ENCODE data around the gene SLC37A1. TPM values are rescaled to one million over a fixed set of nuclear protein-coding genes. Genes with fewer than 3 reads are reported as not detected.

SLC37A1 gene
- total RNA-seq, 1 donor from 2014 or later = 4.8 TPM

- DNase-seq (ENCODE audit: low spot score) = peak; percentile 62
- Mint-ChIP-seq H3K36me3 (ENCODE audit: low read depth) (peaks cover 13% of the 10 kb centered on the region), H3K4me1 (ENCODE audit: low read depth) (no peaks in the 10 kb centered on the region)
Measured at GRCh38 chr21:42562816-42563215, 49.2 kb downstream of the SLC37A1 start.

GRCh38 chr21:42563261-42563660 is 49.6 kb downstream of the SLC37A1 start:
- Mint-ChIP-seq H3K27ac (ENCODE audit: unreplicated experiment) (no peak overlapping the region), H3K4me3 (ENCODE audit: unreplicated experiment) (no peak overlapping the region), H3K36me3 (ENCODE audit: low read depth) (peaks cover 13% of the 10 kb centered on the region), H3K4me1 (ENCODE audit: low read depth) (no peaks in the 10 kb centered on the region), H3K9me3 (ENCODE audit: low read depth) (no peaks in the 10 kb centered on the region), H3K27me3 (ENCODE audit: low read depth) (no peaks in the 10 kb centered on the region)
- no peak for TF ChIP-seq CTCF (IDR thresholded peaks at IDR 0.05)
- peak; percentile 63 for DNase-seq (ENCODE audit: low spot score)

More at GRCh38 chr21:42562816-42563215, 49.2 kb downstream of the SLC37A1 start:
- no peak for TF ChIP-seq CTCF (IDR thresholded peaks at IDR 0.05)
- H3K4me3 Mint-ChIP-seq (ENCODE audit: unreplicated experiment) = no peak overlapping the region
- H3K9me3 Mint-ChIP-seq (ENCODE audit: low read depth) = no peaks in the 10 kb centered on the region
- no peak overlapping the region for H3K27ac Mint-ChIP-seq (ENCODE audit: unreplicated experiment)
- H3K27me3 Mint-ChIP-seq (ENCODE audit: low read depth) = no peaks in the 10 kb centered on the region

- Mint-ChIP-seq H3K27ac (ENCODE audit: unreplicated experiment) (no peak overlapping the region), H3K36me3 (ENCODE audit: low read depth) (peaks cover 13% of the 10 kb centered on the region), H3K4me1 (ENCODE audit: low read depth) (no peaks in the 10 kb centered on the region), H3K9me3 (ENCODE audit: low read depth) (no peaks in the 10 kb centered on the region), H3K27me3 (ENCODE audit: low read depth) (no peaks in the 10 kb centered on the region), H3K4me3 (ENCODE audit: unreplicated experiment) (no peak overlapping the region)
- no peak for DNase-seq (ENCODE audit: low spot score)
- TF ChIP-seq CTCF (IDR thresholded peaks at IDR 0.05) = no peak
Measured at GRCh38 chr21:42563686-42564085, 50.0 kb downstream of the SLC37A1 start.

- H3K27ac Mint-ChIP-seq (ENCODE audit: unreplicated experiment) = no peak overlapping the region
- no peaks in the 10 kb centered on the region for H3K27me3 Mint-ChIP-seq (ENCODE audit: low read depth)
- no peaks in the 10 kb centered on the region for H3K9me3 Mint-ChIP-seq (ENCODE audit: low read depth)
Measured at GRCh38 chr21:42564561-42564971, 50.9 kb downstream of the SLC37A1 start.

GRCh38 chr21:42565206-42565810 is 51.7 kb downstream of the SLC37A1 start:
- H3K4me1 Mint-ChIP-seq (ENCODE audit: low read depth) = no peaks in the 10 kb centered on the region
- no peak overlapping the region for H3K27ac Mint-ChIP-seq (ENCODE audit: unreplicated experiment)

More at GRCh38 chr21:42564561-42564971, 50.9 kb downstream of the SLC37A1 start:
- H3K4me3 Mint-ChIP-seq (ENCODE audit: unreplicated experiment) = no peak overlapping the region
- peaks cover 13% of the 10 kb centered on the region for H3K36me3 Mint-ChIP-seq (ENCODE audit: low read depth)
- H3K4me1 Mint-ChIP-seq (ENCODE audit: low read depth) = no peaks in the 10 kb centered on the region
- no peak for DNase-seq (ENCODE audit: low spot score)
- no peak for TF ChIP-seq CTCF (IDR thresholded peaks at IDR 0.05)

More at GRCh38 chr21:42565206-42565810, 51.7 kb downstream of the SLC37A1 start:
- Mint-ChIP-seq H3K36me3 (ENCODE audit: low read depth) (peaks cover 11% of the 10 kb centered on the region), H3K4me3 (ENCODE audit: unreplicated experiment) (no peak overlapping the region), H3K9me3 (ENCODE audit: low read depth) (no peaks in the 10 kb centered on the region), H3K27me3 (ENCODE audit: low read depth) (no peaks in the 10 kb centered on the region)
- no peak for TF ChIP-seq CTCF (IDR thresholded peaks at IDR 0.05)
- no peak for DNase-seq (ENCODE audit: low spot score)

Measured in chondrocyte (in vitro differentiated cells).